ENCODE measurements around the gene RAB9A.
"Not testable (repeated sequence)": the region's sequence is repeated elsewhere in the genome, so short reads cannot be mapped to it uniquely, and the experiment has no call there.

The RAB9A gene

GRCh38 chrX:13688958-13689740, at the start of gene RAB9A:
TSS of gene RAB9A (plus strand) at chrX:13689128. CDS start at chrX:13708747, 19,619 bp downstream.
- DNase-seq, result peak; percentile 86

DNA sequence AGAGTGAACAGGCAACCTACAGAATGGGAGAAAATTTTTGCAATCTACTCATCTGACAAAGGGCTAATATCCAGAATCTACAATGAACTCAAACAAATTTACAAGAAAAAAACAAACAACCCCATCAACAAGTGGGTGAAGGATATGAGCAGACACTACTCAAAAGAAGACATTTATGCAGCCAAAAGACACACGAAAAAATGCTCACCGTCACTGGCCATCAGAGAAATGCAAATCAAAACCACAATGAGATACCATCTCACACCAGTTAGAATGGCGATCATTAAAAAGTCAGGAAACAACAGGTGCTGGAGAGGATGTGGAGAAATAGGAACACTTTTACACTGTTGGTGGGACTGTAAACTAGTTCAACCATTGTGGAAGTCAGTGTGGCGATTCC, 47.2 kb upstream of the RAB9A start:
- not testable (repeated sequence) for DNase-seq

- DNase-seq, result no peak
Measured at GRCh38 chrX:13645464-13646153, 43.3 kb upstream of the RAB9A start.

DNA sequence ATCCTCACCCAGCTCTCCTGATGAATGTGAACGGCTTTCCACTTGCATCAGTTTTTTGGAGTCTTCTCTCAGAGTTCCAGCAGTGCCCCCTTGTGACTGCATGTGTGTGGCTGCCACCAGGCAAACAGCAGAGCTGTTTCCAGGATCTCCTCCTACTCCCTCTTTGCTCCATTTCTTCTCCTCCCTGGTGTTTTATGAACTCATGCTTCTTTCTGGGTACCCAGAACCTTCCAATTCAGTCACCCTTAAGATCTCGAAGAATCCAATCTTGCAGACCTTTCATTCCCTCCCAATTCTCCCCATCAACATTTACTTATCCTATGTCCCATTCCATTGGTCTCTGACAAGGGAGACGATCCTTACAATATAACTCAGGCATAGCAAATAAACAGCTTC, 42.8 kb upstream of the RAB9A start:
- DNase-seq, result peak; percentile 48

GRCh38 chrX:13647709-13648212, 41.2 kb upstream of the RAB9A start:
- peak; percentile 73 for DNase-seq

DNA sequence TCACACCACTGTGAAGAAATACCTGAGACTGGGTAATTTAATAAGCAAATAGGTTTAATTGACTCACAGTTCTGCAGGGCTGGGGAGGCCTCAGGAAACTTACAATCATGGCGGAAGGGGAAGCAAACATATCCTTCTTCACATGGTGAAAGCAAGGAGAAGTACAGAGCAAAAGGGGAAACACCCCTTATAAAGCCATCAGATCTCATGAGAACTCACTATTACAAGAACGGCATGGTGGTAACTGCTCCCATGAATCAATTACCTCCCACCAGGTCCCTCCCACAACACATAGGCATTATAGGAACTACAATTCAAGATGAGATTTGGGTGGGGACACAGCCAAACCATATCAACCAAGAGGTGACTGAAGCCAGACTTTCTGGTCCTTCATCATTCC, 40.6 kb upstream of the RAB9A start:
- DNase-seq, result not testable (repeated sequence)

- no peak for DNase-seq
Measured at GRCh38 chrX:13649838-13650237, 39.1 kb upstream of the RAB9A start.

DNA sequence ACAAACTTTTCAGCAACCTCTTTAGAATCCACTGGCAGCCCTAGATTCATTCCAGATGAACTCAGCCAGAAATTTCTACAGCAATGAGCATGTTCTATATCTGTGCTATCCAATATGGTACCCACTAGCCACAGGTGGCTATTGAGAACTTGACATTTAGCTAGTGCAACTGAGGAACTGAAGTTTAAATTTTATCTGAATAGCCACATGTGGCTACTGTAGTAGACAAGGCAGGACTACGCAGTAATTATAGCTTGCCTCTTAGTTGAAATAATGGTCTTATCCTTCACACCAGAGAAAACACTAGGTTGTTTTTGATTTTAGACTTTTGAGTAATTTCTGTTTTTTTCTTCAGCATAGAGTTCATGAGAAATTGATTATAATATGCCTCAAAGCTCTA, 38.6 kb upstream of the RAB9A start:
- DNase-seq, result no peak

GRCh38 chrX:13651150-13651549, 37.8 kb upstream of the RAB9A start:
- no peak for DNase-seq

- no peak for DNase-seq
Measured at GRCh38 chrX:13652287-13652793, 36.6 kb upstream of the RAB9A start.

DNA sequence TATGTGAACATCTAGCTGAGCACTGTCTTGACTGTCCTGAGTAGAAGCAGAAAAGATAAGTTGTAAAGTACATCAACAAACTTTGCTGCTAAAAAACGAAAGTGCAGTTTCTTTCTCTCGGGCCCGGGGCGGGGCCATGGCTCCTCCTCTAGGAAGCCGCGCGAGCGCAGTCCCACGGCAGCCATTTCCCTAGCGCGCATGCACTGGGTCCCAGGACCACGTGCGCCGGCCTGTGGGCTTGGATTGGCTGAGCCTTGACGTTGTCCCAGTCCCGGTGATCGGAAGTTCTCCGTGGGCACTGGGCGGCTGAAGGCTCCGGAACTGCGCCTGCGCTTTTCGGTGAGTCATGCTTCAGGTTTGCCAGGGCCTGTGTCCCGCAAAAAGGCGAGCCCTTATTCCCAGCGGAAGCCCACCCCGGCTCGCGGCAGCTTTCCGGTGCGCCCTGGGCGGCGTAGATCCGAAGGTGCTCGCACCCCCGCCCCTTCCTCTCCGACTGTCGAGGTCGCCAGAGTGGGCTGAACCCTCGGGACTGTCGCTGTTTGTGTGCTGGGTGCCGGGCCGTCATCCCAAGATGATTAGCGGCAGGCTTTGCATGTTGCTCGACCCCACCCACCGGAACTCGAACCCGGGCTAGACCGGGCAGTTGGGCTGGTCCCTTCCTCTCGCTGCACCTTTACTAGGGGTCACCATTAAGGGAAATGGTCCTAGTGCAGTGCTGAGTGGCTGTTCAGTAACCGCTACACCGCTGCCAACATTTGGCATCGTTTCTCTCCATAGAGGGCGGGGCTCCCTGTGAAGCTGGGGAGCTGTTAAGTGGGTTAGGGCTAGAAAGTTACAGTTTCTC, 35.9 kb upstream of the RAB9A start, which contains the start of gene TCEANC:
Gene TCEANC (plus strand): TSS at position 292 of the 844 bp plus-strand sequence. CDS start 9,368 bp downstream, outside the sequence.
- DNase-seq, result peak; percentile 97

DNA sequence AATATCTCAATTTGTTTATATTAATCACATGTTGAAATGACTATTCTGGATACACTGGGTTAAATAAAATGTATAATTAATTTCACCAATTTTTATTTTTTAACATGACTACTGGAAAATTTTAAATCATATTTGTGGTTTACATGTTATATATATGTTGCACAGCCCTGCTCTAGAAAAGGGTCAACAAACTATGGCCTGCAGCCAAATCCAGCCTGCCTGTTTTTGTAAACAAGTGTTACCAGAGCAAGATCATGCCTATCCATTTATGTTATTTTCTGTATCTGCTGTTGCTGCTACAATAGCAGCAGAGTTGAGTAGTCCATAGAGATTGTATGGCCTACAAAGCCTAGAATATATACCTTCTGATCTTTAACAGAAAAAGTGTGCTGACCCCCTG, 34.8 kb upstream of the RAB9A start:
- DNase-seq, result no peak

GRCh38 chrX:13655674-13656073, 33.3 kb upstream of the RAB9A start:
- DNase-seq, result no peak

DNA sequence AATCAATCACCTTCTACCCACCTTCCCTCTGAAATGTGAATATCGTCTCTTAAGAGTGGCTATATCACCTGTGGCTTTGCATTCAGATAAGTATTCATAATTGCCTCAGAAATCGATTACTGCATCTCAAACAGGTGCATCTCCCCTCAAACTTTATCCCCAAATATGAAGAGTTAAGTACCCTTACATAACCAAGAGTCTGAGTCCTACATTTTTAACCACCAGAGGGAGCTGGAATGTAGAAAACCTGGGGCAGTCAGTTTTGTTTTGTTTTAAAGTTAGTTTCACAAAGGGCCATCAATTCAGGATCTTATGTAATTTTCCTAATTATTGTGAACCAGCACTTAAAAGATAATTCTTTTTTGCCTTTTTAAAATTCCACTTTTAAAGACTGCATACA, 30.3 kb upstream of the RAB9A start:
- peak; percentile 15 for DNase-seq

GRCh38 chrX:13659063-13659462, 29.9 kb upstream of the RAB9A start:
- no peak for DNase-seq

GRCh38 chrX:13661735-13662288, 27.1 kb upstream of the RAB9A start:
- no peak for DNase-seq

GRCh38 chrX:13662355-13662791, 26.6 kb upstream of the RAB9A start:
- DNase-seq, result no peak

GRCh38 chrX:13664020-13664419, 24.9 kb upstream of the RAB9A start:
- no peak for DNase-seq

GRCh38 chrX:13666836-13667235, 22.1 kb upstream of the RAB9A start:
- DNase-seq, result no peak

DNA sequence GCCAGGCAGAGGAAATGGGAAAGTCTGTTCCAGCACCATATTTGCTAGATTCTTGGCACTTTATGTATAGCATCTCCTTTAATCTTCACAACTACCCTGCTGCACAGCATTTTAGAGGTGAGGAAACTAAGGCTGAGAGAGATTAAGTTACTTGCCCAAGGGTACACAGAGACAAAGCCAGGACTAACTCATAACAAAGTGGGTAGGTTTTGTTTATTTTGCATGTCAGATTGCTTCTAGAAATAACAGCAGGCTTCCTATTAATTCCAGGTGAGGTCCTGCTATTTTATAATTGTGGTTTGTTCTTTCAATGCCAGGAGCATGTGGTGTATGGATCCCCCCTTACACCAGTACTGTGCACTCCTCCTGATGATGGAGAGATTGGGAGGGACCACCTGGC, 21.0 kb upstream of the RAB9A start:
- no peak for DNase-seq

GRCh38 chrX:13669246-13669737, 19.6 kb upstream of the RAB9A start:
- peak; percentile 41 for DNase-seq

DNA sequence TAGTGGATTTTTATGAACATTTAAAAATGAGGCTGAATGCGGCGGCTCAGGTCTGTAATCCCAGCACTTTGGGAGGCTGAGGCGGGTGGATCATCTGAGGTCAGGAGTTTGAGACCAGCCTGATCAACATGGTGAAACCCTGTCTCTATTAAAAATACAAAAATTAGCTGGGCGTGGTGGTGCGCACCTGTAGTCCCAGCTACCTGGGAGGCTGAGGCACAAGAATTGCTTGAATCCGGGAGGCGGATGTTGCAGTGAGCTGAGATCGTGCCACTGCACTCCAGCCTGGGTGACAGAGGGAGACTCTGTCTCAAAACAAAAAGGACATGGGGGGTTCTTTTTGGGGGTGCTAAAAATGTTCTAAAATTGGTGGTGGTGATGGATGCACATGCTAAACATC, 19.2 kb upstream of the RAB9A start:
- DNase-seq, result not testable (repeated sequence)
